Esophagus muscularis mucosa (tissue), 3 donors: Measurements from ENCODE around the gene ZNF831.

Experiments
- POLR2AphosphoS5 ChIP-seq, 2 donors: sonication (generic); formaldehyde crosslinking; IDR thresholded peaks; one replicate each; pipeline ENCODE4 v1.6.1; 2017; ENCODE audit warnings: antibody characterized with exemption in 2 of 2
- TF ChIP-seq, protein P1 (sequence below), 3 experiments: fragments of 200-600 bp in 2 of 3; fragments of 450-650 bp in 1 of 3; sonication (generic) in 2 of 3; IDR thresholded peaks; one replicate each; pipeline ENCODE4 v1.5.1; 2017 to 2019; ENCODE audit warnings: antibody characterized with exemption in 3 of 3, mild to moderate bottlenecking in 2 of 3, moderate library complexity in 1 of 3

DNA sequence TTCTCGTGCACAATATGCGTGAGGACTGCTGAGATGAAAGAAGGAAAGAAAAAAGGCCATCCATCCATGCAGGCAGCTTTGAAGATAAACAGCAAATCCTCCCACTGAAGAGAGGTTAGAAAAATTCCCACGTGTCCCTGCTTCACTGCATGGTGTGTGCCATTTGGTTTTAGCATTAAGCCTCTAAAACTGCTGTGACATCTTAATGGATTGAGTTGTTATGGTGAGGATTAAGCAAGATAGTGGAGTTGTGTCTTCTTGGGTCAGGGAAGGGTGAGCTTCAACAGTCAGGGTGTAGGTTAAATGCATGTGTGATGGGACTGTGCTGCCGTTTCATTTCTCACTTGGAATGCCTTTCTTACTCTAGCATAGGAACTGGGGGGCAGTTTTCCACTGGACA is 50.5 kb downstream of the ZNF831 start:
- TF ChIP-seq, protein P1, sequence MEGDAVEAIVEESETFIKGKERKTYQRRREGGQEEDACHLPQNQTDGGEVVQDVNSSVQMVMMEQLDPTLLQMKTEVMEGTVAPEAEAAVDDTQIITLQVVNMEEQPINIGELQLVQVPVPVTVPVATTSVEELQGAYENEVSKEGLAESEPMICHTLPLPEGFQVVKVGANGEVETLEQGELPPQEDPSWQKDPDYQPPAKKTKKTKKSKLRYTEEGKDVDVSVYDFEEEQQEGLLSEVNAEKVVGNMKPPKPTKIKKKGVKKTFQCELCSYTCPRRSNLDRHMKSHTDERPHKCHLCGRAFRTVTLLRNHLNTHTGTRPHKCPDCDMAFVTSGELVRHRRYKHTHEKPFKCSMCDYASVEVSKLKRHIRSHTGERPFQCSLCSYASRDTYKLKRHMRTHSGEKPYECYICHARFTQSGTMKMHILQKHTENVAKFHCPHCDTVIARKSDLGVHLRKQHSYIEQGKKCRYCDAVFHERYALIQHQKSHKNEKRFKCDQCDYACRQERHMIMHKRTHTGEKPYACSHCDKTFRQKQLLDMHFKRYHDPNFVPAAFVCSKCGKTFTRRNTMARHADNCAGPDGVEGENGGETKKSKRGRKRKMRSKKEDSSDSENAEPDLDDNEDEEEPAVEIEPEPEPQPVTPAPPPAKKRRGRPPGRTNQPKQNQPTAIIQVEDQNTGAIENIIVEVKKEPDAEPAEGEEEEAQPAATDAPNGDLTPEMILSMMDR (IDR thresholded peaks at IDR 0.05): no peak
- no peak for TF ChIP-seq POLR2AphosphoS5 (IDR thresholded peaks at IDR 0.05)
